HepG2 (cell line): ENCODE results near the gene RAMP1. TPM values are rescaled to one million over a fixed set of nuclear protein-coding genes. Genes with fewer than 3 reads are reported as not detected.

Experiments used
- AKNA ChIP-seq: sonication (generic); formaldehyde crosslinking; IDR thresholded peaks from 2 replicates; pipeline ENCODE4 v1.4.0; 2020; ENCODE audit warnings: missing genetic modification reagents, borderline replicate concordance
- HIVEP1 ChIP-seq: sonication (generic); formaldehyde crosslinking; IDR thresholded peaks from 2 replicates; pipeline ENCODE4 v1.4.0; 2020; ENCODE audit warnings: mild to moderate bottlenecking, missing genetic modification reagents
- HNRNPH1 ChIP-seq: fragments of 200-400 bp; formaldehyde crosslinking; optimal IDR thresholded peaks from 2 replicates; pipeline ENCODE3; 2017; ENCODE audit warnings: mild to moderate bottlenecking, low read depth, low read length
- MAFF ChIP-seq: IDR thresholded peaks from 2 replicates; pipeline ENCODE4 v1.6.1; 2011; ENCODE audit warnings: low read depth, low read length, improper control_type of control experiment
- NFATC3 ChIP-seq: sonication (generic); formaldehyde crosslinking; IDR thresholded peaks from 2 replicates; pipeline ENCODE4 v1.5.1; 2020; ENCODE audit warnings: mild to moderate bottlenecking, missing genetic modification reagents
- NPAS2 ChIP-seq: sonication (generic); formaldehyde crosslinking; IDR thresholded peaks from 2 replicates; pipeline ENCODE4 v1.8.0; 2022; ENCODE audit warnings: mild to moderate bottlenecking, missing genetic modification reagents, borderline replicate concordance
- RARA ChIP-seq: IDR thresholded peaks from 2 replicates; pipeline ENCODE4 v1.6.1; 2016; ENCODE audit warnings: missing genetic modification reagents, missing compliant biosample characterization
- TARDBP ChIP-seq: sonication (generic); formaldehyde crosslinking; IDR thresholded peaks from 2 replicates; pipeline ENCODE4 v1.8.0; 2022; ENCODE audit warnings: mild to moderate bottlenecking, missing genetic modification reagents
- TCF12 ChIP-seq, 2 experiments: fragments of 450-650 bp in 1 of 2; sonication (generic) in 1 of 2; formaldehyde crosslinking in 1 of 2; IDR thresholded peaks; 2 replicates each; pipeline versions ENCODE4 v1.6.1 to v1.8.0; 2017 to 2022; ENCODE audit warnings: antibody characterized with exemption in 1 of 2, mild to moderate bottlenecking in 1 of 2, missing genetic modification reagents in 1 of 2, moderate library complexity in 1 of 2
- ZBED4 ChIP-seq: sonication (generic); formaldehyde crosslinking; IDR thresholded peaks from 2 replicates; pipeline ENCODE4 v1.4.0; 2020; ENCODE audit warnings: missing genetic modification reagents, borderline replicate concordance
- ZNF143 ChIP-seq: sonication (generic); formaldehyde crosslinking; IDR thresholded peaks from 2 replicates; pipeline ENCODE4 v1.4.0; 2020; ENCODE audit warnings: missing genetic modification reagents
- ZNF160 ChIP-seq: sonication (generic); formaldehyde crosslinking; IDR thresholded peaks from 2 replicates; pipeline ENCODE4 v1.8.0; 2022; ENCODE audit warnings: mild to moderate bottlenecking, inconsistent platforms, missing genetic modification reagents
- ZNF274 ChIP-seq: sonication (generic); formaldehyde crosslinking; IDR thresholded peaks from 2 replicates; pipeline ENCODE4 v1.5.1; 2020; ENCODE audit warnings: mild to moderate bottlenecking, missing genetic modification reagents
- ZNF546 ChIP-seq: sonication (generic); formaldehyde crosslinking; conservative IDR thresholded peaks from 2 replicates; pipeline ENCODE4 v1.8.1; 2023; ENCODE audit warnings: mild to moderate bottlenecking, missing genetic modification reagents
- ZNF558 ChIP-seq: sonication (generic); formaldehyde crosslinking; IDR thresholded peaks from 2 replicates; pipeline ENCODE4 v1.9.0; 2022; ENCODE audit warnings: mild to moderate bottlenecking, missing genetic modification reagents, borderline replicate concordance
- ZNF629 ChIP-seq: sonication (generic); formaldehyde crosslinking; conservative IDR thresholded peaks from 2 replicates; pipeline ENCODE4 v1.5.0; 2020; ENCODE audit warnings: missing genetic modification reagents
- ZNF703 ChIP-seq: sonication (generic); formaldehyde crosslinking; IDR thresholded peaks from 2 replicates; pipeline ENCODE4 v1.5.1; 2020; ENCODE audit warnings: missing genetic modification reagents, mild to moderate bottlenecking, moderate library complexity, borderline replicate concordance
- ZNF709 ChIP-seq: sonication (generic); formaldehyde crosslinking; IDR thresholded peaks from 2 replicates; pipeline ENCODE4 v1.5.0; 2020; ENCODE audit warnings: mild to moderate bottlenecking, missing genetic modification reagents
- ZNF746 ChIP-seq: sonication (generic); formaldehyde crosslinking; IDR thresholded peaks from 2 replicates; pipeline ENCODE4 v1.8.0; 2022; ENCODE audit warnings: mild to moderate bottlenecking, missing genetic modification reagents
- polyA plus RNA-seq, 8 experiments: library from polyadenylated mRNA; depleted of rRNA in 3 of 8; stranded (reverse) in 7 of 8; unstranded in 1 of 8; fragments of >200 nt; fragmentation: Illumina TruSeq in 4 of 8; extraction: Trizol in 4 of 8; gene quantifications; 2 replicates each; pipeline versions ENCODE4 v1.2.1 to v1.2.3, GENCODE V29; 2011 to 2016; ENCODE audit warnings: low read depth in 4 of 8, missing spikeins in 1 of 8, mixed read lengths in 1 of 8; ENCODE audit not compliant: insufficient read depth in 1 of 8
- total RNA-seq, 5 experiments: library from RNA; depleted of rRNA; stranded (reverse); fragments of >200 nt; fragmentation: Illumina TruSeq; extraction: Trizol; gene quantifications; 2 replicates each; pipeline ENCODE4 v1.2.3, GENCODE V29; 2016; ENCODE audit warnings: low read depth in 1 of 5

Gene RAMP1
- total and polyA plus RNA-seq, 2 of the 13 experiments (the other 11 are each of a cell fraction or from before 2014, with no cell fraction given): 0.29 to 0.61 TPM

- TF ChIP-seq AKNA: no peak
- no peak for TF ChIP-seq ZNF746
- no peak for TF ChIP-seq MAFF
- no peak for TF ChIP-seq TCF12 (IDR thresholded peaks at IDR 0.05)
- no peak; the same call in 1 of the 2 replicates for TF ChIP-seq TCF12 (CRISPR knock-in tag; IDR thresholded peaks at IDR 0.05)
- TF ChIP-seq NPAS2 (CRISPR knock-in tag): no peak
- TF ChIP-seq ZNF709 (CRISPR knock-in tag): no peak
- TF ChIP-seq RARA: no peak
- TF ChIP-seq ZNF160 (CRISPR knock-in tag): 0 out of 2 replicates have a peak, but pooled peaks have one; percentile 26
- no peak for TF ChIP-seq ZNF546
- no peak for TF ChIP-seq ZNF558
- TF ChIP-seq TARDBP: 0 out of 2 replicates have a peak, but pooled peaks have one; percentile 46
- TF ChIP-seq ZNF274 (CRISPR knock-in tag): peak; percentile 51; the same call in 1 of the 2 replicates
- no peak for TF ChIP-seq ZNF143 (CRISPR knock-in tag)
- no peak for TF ChIP-seq ZNF703 (CRISPR knock-in tag)
- no peak for TF ChIP-seq NFATC3 (CRISPR knock-in tag)
- TF ChIP-seq HNRNPH1: no peak
- no peak for TF ChIP-seq HIVEP1
- no peak for TF ChIP-seq ZBED4 (CRISPR knock-in tag)
- TF ChIP-seq ZNF629 (CRISPR knock-in tag): no peak
These were observed 64.2 kb downstream of the RAMP1 start (continued) for GRCh38 chr2:237923481-237924163.
